AG08396 (cell line): ENCODE measurements around the gene ADCY7.
"Not testable (repeated sequence)": the region's sequence is repeated elsewhere in the genome, so short reads cannot be mapped to it uniquely, and the experiment has no call there.

Experiments used
- DNase-seq: peaks from one replicate; pipeline ENCODE4 v3.0.0; 2012; ENCODE audit warnings: low spot score, mixed read lengths

ADCY7 gene

GRCh38 chr16:50266337-50267091 is at the start of gene ADCY7:
TSS of gene ADCY7 (plus strand) at chr16:50266551. CDS start at chr16:50288180, 21,629 bp downstream.
- DNase-seq, result peak; percentile 85

- no peak for DNase-seq
Observed at GRCh38 chr16:50219402-50219975, 46.9 kb upstream of the ADCY7 start.

DNA sequence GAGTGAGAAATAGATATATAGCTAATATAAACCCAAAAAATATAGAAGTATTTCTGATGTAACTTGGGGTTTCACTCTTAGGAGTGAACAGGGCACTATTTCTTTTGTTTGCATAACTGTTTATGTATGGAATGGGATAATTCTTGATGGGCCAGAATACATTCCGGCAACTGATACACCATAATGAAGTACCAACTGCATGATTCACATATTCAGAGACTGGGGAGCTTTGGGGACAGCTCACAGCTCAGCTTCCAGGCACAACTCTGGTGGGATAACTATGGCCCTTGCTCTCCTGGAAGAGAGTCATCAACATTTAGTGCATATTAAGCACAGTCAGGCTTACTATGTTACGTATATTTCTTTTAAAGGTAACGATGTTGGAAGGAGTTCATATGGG is 42.1 kb upstream of the ADCY7 start:
- no peak for DNase-seq

GRCh38 chr16:50227120-50227519 is 39.2 kb upstream of the ADCY7 start:
- no peak for DNase-seq

- DNase-seq, result no peak
Observed at GRCh38 chr16:50227665-50228064, 38.7 kb upstream of the ADCY7 start.

DNA sequence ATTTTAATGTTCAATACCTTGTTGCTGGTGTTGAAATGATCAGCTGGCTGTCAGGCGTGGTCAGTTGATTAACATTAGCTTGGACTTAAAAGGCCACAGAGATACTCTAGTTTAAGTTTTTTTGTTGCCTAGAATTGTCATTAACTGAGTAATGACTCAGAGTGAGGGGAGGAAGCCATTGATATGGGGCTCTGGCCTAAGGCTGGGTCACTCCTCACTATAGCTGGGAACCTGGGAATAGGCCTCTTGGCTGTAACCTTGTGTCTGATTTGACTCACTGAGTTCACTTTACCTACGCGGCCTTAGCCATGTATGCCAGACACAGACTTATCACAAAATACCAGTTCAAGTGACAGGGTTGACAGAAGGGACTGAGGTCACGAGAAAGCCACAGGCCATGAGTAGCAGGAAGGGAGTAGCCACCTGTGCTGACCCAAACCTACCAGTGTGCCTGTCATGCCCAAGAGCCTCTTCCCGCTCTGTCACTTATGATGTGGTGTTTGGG is 37.9 kb upstream of the ADCY7 start:
- DNase-seq, result no peak

- DNase-seq, result no peak
Observed at GRCh38 chr16:50229149-50229726, 37.1 kb upstream of the ADCY7 start.

DNA sequence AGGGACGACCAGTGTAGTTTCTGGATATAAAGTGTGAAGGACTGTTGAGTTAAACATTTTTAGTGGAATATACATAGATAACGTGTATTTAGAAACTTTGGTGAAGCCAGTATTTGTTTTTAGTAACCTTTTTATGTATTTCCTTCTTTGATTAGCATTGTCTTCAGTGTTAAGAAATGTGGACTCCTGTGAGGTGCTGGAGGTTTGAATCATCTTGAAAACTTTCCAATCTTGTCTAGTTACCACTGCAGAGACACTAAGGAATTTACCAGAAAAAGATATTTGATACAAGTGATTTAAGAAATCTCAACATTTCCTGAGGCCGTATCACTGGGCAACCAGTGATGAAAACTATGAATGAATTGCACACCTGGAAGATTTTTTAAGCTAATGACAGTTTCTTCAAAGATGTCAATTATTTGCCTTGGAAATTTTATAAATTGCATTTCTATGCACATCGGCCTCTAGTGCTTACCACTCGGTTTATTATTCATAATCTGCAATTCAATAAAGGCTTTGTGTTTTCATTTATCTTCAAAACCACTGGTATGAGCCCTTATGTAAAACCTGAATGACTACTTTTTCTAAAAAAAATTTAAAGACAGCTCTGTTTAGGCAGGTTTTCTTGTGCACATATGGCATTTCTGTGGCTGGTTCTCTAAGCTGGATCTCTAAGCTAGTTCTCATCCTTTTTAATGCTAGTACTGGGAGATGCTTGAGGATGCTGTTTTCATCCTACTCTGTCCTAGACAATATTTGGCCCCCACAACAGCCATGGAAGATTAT is 31.4 kb upstream of the ADCY7 start:
- no peak for DNase-seq

- no peak for DNase-seq
Observed at GRCh38 chr16:50235581-50235980, 30.8 kb upstream of the ADCY7 start.

DNA sequence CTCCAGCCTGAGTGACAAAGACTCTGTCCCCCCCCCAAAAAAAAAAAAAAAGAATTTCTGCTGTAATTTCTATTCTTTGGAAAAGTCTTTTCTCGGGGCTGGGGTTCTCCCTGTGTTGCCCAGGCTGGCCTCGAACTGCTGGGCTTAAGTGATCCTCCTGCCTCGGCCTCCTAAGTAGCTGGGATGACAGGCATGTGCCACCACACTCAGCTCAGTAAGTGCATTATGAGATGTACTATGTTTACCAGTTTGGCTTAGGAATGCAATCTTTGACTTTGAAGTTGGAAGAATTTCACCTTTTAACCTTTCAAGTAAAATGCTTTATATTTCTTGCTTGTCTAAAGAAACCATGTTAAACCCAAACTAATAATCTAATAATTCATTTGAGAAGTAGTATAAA is 28.0 kb upstream of the ADCY7 start:
- no peak for DNase-seq

DNA sequence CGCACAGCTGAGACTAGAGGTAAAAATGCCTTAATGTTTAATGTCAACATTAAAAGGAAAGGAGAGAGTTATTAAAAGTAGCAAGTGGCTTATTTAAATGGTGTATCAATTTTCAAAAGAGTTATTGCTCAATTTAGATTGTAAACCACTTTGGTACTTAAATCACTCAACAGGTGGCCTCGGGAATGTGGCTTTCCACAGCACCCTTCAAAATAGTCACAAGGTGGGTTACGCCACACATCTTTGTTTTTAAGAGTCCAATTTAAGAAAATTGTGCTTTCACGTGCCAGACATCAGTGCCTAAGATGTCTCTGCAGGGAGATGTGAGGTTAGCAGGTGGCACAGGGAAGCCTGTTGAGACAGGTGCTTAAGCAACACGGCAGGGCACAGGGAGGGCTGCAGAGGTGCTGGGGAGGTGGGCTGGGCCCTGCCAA is 27.5 kb upstream of the ADCY7 start:
- no peak for DNase-seq

GRCh38 chr16:50243024-50243423 is 23.3 kb upstream of the ADCY7 start:
- DNase-seq, result not testable (repeated sequence)

DNA sequence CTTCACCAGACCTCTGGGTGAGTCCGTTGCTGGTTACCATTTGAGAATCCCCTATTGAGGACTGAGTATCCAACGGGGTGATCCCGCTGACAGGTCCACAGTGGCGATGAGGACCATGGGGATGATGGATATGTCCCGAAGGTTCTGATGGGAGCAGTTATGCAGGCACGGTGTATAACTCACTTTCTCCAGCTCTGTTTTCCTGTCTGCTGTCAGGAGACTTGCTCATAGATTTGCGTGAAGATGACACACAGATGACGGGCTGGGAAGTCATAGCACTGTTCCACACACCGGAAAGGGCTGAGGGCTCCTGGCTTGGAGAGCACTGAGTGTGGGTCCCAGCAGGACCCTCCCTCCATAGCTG is 22.2 kb upstream of the ADCY7 start:
- no peak for DNase-seq

GRCh38 chr16:50244504-50245416 is 21.6 kb upstream of the ADCY7 start:
- DNase-seq, result no peak

GRCh38 chr16:50245417-50246298 is 20.7 kb upstream of the ADCY7 start:
- DNase-seq, result peak; percentile 85

GRCh38 chr16:50246299-50247122 is 19.8 kb upstream of the ADCY7 start:
- no peak for DNase-seq

DNA sequence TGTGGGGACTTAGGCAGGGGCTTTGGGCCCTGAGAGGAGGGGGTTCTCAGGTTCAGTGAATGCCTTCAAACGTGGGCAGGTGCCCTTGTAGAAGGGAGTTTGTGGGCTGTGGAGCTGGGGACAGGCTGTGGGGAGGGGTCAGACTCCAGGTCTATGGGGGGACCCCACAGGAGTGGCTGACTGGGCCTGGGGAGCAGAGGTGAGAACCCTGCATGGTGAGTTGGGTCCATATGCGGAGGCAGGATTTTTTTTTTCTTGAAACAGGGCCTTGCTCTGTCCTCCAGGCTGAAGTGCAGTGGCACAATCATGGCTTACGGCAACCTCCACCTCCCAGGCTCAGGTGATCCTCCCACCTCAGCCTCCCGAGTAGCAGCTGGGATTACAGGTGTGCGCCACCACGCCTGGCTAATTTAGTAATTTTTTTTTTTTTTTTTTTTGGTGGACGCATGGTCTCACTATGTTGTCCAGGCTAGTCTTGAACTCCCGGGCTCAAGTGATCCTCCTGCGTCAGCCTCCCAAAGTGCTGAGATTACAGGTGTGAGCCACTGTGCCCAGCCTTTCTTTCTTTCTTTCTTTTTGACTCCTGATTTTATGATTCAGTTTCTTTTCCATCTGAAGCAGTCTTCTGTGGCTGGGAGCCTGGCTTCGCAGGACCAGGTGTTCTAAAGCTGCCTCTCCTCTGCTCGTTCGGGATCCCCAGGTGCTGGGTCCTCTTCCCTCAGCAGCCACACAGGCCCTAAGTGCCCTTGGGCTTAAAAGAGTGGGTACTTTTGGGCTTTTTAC is 19.0 kb upstream of the ADCY7 start:
- DNase-seq, result no peak

DNA sequence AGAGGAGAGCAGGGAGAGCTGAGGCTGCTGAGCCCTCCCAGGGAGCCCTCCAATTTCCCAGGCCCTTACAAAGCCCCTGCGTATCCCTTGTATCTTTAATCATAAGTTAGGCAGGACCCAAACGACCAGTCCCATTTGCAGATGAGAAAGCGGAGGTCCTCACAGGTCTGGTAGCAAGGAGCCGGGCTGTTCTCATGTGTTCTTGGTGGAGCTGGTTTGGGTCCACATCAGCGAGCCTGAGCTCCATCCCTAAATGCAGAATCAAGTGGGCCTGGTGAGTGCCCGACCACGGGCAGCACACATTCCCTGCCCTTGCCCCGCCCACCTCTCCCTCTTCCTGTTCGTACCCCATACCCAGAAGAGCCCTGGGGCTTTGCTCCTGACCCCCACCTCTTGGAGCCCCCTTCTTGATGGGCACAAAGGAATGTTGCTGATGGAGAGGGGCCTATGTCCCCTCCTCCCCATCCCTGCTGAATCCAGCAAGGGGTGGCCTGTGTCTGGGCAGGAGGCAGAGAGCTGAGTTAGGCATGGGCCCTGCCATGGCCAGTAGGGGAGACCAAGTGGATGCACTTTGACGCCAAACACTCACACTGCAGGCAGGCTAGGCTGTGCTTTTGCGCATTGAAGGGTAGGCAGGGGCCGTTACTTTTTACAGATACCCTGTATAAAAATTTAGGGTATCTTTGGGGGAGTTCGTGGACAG is 18.3 kb upstream of the ADCY7 start:
- no peak for DNase-seq
